Measurements from ENCODE around the gene MUC22. TPM values are rescaled to one million over a fixed set of nuclear protein-coding genes. Genes with fewer than 3 reads are reported as not detected.
A peak's percentile ranks its signal among the peaks of the same experiment; 100 is the strongest.
"Not testable (repeated sequence)": the region's sequence is repeated elsewhere in the genome, so short reads cannot be mapped to it uniquely, and the experiment has no call there.

MUC22 gene
- total RNA-seq, 1 experiment from 2014 or later: not detected

- no peak for DNase-seq (ENCODE audit: low read depth)
These were observed 26.9 kb downstream of the MUC22 start for GRCh38 chr6:31037169-31037568.

- DNase-seq (ENCODE audit: low read depth): peak; percentile 21
These were observed 27.4 kb downstream of the MUC22 start for GRCh38 chr6:31037682-31038081.

GRCh38 chr6:31038559-31038958, 28.3 kb downstream of the MUC22 start:
- no peak for DNase-seq (ENCODE audit: low read depth)

DNA sequence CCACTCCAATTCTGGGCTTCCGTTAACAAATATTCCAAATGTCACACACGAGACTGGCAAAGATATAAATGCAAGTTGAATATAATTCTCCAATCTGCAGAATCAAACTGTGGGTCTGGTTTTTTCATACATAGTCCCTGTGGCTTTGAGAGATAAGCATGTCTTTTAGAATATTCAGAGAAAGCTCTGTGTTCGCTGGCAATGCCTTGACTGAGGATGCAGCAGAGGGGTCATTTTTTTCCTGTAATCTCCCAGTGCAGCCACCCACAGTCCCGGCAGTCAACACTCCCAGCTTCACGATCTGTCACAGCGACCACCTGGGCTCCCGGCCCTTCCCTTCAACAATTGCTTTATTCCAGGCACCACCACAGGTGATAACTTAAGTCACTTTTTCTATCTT, 30.5 kb downstream of the MUC22 start:
- no peak for DNase-seq (ENCODE audit: low read depth)

GRCh38 chr6:31041372-31041974, 31.2 kb downstream of the MUC22 start:
- no peak for DNase-seq (ENCODE audit: low read depth)

DNA sequence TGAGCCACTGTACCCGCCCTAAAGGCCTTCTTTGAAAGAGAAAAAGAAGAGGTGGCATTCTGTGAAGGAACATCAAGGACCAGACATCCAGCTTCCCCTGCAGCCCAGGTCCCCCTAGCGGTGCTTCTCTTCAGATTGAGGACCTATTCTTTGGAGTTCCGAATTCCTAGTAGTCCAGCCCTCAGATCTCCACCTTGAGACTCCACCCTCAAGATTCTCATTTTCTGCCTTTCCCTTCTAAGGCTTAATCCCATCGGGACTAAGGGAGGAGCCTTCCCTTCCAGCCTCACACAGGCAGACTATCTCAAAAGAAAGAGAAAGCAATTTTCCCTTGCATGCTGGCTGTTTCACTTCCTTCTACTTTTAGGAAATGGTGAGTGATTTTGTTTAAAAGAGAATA, 32.5 kb downstream of the MUC22 start:
- DNase-seq (ENCODE audit: low read depth): peak; percentile 69

- peak; percentile 42 for DNase-seq (ENCODE audit: low read depth)
These were observed 37.8 kb downstream of the MUC22 start for GRCh38 chr6:31048099-31048498.

- peak; percentile 47 for DNase-seq (ENCODE audit: low read depth)
These were observed 39.2 kb downstream of the MUC22 start for GRCh38 chr6:31049518-31049917.

DNA sequence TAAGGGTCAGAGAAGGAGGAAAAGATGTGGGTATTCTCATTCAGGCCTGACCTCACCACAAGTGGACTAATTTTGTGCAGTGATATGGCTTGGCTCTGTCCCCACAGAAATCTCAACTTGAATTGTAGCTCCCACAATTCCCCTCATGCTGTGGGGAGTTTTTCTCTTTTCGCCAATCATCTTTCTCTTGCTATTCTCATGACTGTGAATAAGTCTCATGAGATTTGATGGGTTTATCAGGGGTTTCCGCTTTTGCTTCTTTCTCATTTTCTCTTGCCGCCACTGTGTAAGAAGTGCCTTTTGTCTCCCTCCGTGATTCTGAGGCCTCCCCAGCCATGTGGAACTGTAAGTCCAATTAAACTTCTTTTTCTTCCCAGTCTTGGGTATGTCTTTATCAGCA, 42.9 kb downstream of the MUC22 start:
- not testable (repeated sequence) for DNase-seq (ENCODE audit: low read depth)

DNA sequence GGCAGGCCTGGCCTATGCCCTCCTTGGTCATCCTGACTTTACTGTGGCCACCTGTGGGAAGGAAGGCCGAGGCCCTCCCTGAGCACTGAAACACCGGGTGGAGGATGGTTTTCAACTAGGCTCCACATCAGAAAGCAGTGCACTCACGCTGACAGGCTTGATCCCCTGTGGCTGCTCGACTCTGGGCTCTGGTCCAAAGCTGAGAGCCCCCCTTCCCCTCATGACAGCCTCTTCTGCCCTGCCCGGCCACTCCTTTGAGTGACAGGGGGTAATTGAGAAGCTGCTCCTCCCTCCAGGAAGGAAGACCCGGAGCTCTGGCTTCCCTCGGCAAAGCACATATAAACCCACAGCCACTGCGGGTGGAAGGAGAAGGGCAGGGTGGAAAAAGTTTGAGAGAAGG, 43.6 kb downstream of the MUC22 start:
- DNase-seq (ENCODE audit: low read depth): no peak

DNA sequence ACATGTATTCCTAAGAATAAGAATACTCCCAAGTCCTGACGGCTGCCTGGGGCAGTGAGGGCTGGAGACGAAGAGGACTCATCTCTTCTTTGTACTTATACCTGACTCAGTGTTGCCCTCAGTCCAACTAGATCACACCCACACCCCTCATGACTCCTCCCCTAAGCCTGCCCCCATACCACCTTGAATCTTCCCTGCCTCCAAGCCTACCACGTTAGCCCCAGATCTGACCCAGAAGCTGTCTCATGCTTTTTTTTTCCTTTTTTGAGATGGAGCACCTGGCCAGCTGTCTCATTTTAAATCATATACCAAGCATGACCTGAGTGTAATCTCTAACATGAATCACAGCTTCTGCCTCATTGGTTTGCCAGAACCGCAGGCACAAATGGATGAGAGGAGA, 45.2 kb downstream of the MUC22 start:
- DNase-seq (ENCODE audit: low read depth): no peak

GRCh38 chr6:31057426-31058003, 47.2 kb downstream of the MUC22 start:
- peak; percentile 20 for DNase-seq (ENCODE audit: low read depth)

GRCh38 chr6:31058128-31058894, 48.0 kb downstream of the MUC22 start:
- peak; percentile 93 for DNase-seq (ENCODE audit: low read depth)

GRCh38 chr6:31060145-31060544, 49.9 kb downstream of the MUC22 start:
- no peak for DNase-seq (ENCODE audit: low read depth)

GRCh38 chr6:31063906-31064435, 53.7 kb downstream of the MUC22 start:
- no peak for DNase-seq (ENCODE audit: low read depth)

DNA sequence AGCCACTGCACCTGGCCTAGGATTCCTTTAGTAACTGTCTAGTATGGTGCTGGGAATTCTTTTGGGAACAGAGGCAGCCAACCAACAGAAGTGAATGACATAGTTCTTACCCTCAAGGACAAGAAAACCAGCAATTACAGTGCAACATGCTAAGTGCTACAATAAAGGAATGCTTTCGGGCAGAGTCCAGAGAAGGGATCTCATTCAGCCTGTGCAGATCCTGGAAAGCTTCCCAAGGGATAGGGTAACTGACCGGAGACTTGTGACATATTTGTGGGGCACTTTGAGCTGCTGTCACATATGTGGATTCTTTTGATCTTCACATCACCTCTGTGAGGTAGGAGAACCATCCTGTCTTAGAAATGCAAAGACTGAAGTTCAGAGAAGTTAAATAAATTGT, 55.3 kb downstream of the MUC22 start:
- DNase-seq (ENCODE audit: low read depth): no peak

GRCh38 chr6:31067028-31067427, 56.8 kb downstream of the MUC22 start:
- DNase-seq (ENCODE audit: low read depth): not testable (repeated sequence)

- DNase-seq (ENCODE audit: low read depth): not testable (repeated sequence)
These were observed 57.8 kb downstream of the MUC22 start for GRCh38 chr6:31067891-31068668.

DNA sequence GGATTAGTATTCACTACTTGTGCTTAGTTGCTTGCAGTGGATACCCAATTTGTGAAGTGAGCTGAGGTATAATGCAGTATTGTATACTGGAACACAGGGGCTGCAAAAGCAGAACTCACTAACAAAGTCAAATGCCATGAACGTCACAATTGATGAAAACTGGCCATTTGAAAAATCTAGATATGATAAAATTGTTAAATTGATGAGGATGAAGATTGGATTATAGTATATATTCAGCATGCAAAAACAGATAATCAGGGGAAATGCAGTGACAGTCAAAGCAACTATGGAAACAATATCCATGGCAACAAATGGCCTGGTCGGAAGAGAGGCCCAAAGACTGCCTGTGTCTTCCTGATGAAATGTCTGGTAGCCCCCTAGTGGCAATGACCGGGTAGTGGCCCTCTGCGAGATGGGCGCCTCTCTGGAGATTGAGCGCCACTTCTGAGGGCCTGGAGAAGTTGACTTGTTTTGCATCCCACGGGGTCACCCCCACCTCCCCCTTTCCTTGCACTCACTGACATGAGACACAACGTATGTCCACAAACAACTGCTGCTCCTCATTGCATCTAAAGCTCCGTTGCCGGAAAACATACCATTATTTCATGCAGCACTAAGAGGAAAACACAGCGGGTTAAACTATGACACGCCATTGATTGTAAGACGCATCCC, 58.5 kb downstream of the MUC22 start:
- peak; percentile 79 for DNase-seq (ENCODE audit: low read depth)

GRCh38 chr6:31070711-31071197, 60.5 kb downstream of the MUC22 start:
- peak; percentile 73 for DNase-seq (ENCODE audit: low read depth)

DNA sequence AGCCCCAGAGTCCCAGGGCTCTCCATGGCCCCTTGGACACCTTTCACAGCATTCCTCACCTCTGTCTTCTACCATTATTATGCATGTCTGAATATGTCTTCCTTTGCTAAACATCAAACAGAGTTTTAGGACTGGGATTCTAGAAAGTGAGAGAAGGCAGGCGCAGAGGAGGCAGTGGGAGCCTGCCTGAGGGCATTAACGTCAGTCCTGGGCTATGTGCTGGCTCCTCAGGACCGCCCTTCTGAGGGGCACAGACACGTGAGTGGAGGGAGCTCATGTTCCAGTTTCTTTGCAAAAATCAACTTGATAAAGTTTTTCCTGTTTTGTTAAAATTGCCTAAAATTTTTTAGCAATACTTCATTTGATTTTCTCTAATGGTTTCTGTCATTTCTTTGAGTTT, 64.1 kb downstream of the MUC22 start:
- DNase-seq (ENCODE audit: low read depth): no peak

All from HT1080 (cell line).